Measurements from ENCODE around the gene LMO3.

GRCh38 chr12:16555630-16556029, 50.3 kb downstream of the LMO3 start:
- TF ChIP-seq CTCF (IDR thresholded peaks at IDR 0.05) (no peak), POLR2AphosphoS5 (IDR thresholded peaks at IDR 0.05) (no peak)

All from prostate gland (tissue), 2 donors.